BE2C (cell line): ENCODE measurements around the gene SVOPL.

Experiments
- DNase-seq: peaks from one replicate; pipeline ENCODE4 v3.0.0-alpha.2; 2020
- H3K27me3 ChIP-seq: fragments of 250-450 bp; sonication (Bioruptor Pico); 2 replicates; pipeline ENCODE4 v1.5.1; 2020; ENCODE audit warnings: mild to moderate bottlenecking
- H3K36me3 ChIP-seq: fragments of 250-450 bp; sonication (Bioruptor Pico); 2 replicates; pipeline ENCODE4 v1.5.1; 2020; ENCODE audit warnings: mild to moderate bottlenecking
- H3K4me1 ChIP-seq: fragments of 250-450 bp; sonication (Bioruptor Pico); 2 replicates; pipeline ENCODE4 v1.5.1; 2020
- H3K4me3 ChIP-seq: 2 replicates; pipeline ENCODE4 v1.5.1; 2011; ENCODE audit warnings: low read depth, low read length
- H3K9me3 ChIP-seq: fragments of 250-450 bp; sonication (Bioruptor Pico); 2 replicates; pipeline ENCODE4 v1.5.1; 2020
- TF ChIP-seq, protein P1 (sequence below): IDR thresholded peaks from 2 replicates; pipeline ENCODE4 v1.5.1; 2012; ENCODE audit warnings: mild to moderate bottlenecking, low read depth, low read length

The SVOPL gene

GRCh38 chr7:138587485-138587884 is 113.7 kb downstream of the SVOPL start:
- Histone ChIP-seq H3K27me3 (no peaks in the 10 kb centered on the region), H3K4me1 (no peaks in the 10 kb centered on the region), H3K9me3 (no peaks in the 10 kb centered on the region), H3K4me3 (no peak overlapping the region), H3K36me3 (peaks cover 46% of the 10 kb centered on the region)
- TF ChIP-seq, protein P1, sequence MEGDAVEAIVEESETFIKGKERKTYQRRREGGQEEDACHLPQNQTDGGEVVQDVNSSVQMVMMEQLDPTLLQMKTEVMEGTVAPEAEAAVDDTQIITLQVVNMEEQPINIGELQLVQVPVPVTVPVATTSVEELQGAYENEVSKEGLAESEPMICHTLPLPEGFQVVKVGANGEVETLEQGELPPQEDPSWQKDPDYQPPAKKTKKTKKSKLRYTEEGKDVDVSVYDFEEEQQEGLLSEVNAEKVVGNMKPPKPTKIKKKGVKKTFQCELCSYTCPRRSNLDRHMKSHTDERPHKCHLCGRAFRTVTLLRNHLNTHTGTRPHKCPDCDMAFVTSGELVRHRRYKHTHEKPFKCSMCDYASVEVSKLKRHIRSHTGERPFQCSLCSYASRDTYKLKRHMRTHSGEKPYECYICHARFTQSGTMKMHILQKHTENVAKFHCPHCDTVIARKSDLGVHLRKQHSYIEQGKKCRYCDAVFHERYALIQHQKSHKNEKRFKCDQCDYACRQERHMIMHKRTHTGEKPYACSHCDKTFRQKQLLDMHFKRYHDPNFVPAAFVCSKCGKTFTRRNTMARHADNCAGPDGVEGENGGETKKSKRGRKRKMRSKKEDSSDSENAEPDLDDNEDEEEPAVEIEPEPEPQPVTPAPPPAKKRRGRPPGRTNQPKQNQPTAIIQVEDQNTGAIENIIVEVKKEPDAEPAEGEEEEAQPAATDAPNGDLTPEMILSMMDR = no peak
- no peak for DNase-seq

- Histone ChIP-seq H3K9me3 (no peaks in the 10 kb centered on the region), H3K27me3 (no peaks in the 10 kb centered on the region), H3K4me3 (no peak overlapping the region), H3K36me3 (peaks cover 59% of the 10 kb centered on the region), H3K4me1 (no peaks in the 10 kb centered on the region)
- TF ChIP-seq, protein P1 = no peak
- no peak for DNase-seq
These were observed 115.7 kb downstream of the SVOPL start for GRCh38 chr7:138585283-138585993.

DNA sequence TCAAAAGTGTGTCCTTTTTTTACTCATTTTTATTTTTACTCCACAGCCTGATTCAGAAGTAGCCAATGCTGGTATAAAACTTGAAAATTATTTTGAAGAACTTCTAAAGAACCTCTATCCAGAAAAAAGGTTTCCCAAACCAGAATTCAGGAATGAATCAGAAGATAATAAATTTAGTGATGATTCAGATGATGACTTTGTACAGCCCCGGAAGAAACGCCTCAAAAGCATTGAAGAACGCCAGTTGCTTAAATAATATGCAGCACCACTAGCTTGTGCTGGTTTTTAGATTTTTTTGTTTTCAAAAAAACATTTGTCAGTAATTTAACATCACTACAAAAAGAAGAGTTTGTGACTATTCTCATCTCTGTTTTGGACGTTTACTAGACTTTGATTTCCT is 116.5 kb downstream of the SVOPL start:
- DNase-seq = no peak
- no peaks in the 10 kb centered on the region for H3K9me3 ChIP-seq
- peaks cover 66% of the 10 kb centered on the region for H3K36me3 ChIP-seq
- no peaks in the 10 kb centered on the region for H3K27me3 ChIP-seq
- no peaks in the 10 kb centered on the region for H3K4me1 ChIP-seq
- TF ChIP-seq, protein P1 = no peak
- H3K4me3 ChIP-seq = no peak overlapping the region

DNA sequence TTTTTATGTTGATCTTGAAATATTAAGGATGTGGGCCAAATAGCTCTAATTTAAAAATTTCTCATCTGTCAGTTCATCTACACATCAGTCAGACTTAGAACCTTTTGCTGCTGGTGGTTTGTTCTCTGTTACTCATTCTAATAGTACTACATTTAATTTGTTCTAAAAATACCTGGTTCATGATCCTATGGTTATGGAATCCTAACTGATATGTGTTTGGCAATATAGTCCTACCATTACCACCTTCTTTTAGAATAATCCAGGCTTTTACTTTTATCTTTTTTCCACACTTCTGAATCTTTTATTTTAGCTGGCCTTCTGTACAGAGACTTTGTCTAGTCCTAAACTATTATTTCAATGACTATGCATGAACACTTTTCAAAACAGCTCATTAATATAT is 116.9 kb downstream of the SVOPL start:
- DNase-seq = no peak
- Histone ChIP-seq H3K4me1 (no peaks in the 10 kb centered on the region), H3K27me3 (no peaks in the 10 kb centered on the region), H3K9me3 (no peaks in the 10 kb centered on the region), H3K4me3 (no peak overlapping the region), H3K36me3 (peaks cover 71% of the 10 kb centered on the region)
- TF ChIP-seq, protein P1 = no peak

- Histone ChIP-seq H3K36me3 (peaks cover 88% of the 10 kb centered on the region), H3K27me3 (no peaks in the 10 kb centered on the region), H3K4me3 (no peak overlapping the region), H3K9me3 (no peaks in the 10 kb centered on the region), H3K4me1 (no peaks in the 10 kb centered on the region)
- TF ChIP-seq, protein P1 = no peak
- no peak for DNase-seq
These were observed 120.1 kb downstream of the SVOPL start for GRCh38 chr7:138581065-138581464.

DNA sequence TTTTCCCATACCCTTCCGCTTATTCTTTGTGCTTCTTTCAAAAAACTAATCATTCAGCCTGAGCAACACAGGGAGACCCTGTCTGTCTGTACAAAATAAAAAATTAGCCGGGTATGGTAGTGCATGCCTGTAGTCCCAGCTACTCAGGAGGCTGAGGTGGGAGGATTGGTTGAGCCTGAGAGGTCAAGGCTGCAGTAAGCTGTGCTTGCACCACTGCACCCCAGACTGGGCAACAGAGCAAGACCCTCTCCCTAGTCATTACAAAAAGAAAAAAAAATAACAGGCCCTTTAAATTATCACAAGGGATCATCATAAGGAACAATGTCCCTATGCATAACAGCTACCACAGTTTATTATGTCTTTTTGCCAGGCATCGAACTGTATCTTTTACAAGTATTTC is 121.5 kb downstream of the SVOPL start:
- Histone ChIP-seq H3K27me3 (no peaks in the 10 kb centered on the region), H3K9me3 (no peaks in the 10 kb centered on the region), H3K4me1 (no peaks in the 10 kb centered on the region), H3K4me3 (no peak overlapping the region), H3K36me3 (peaks cover 83% of the 10 kb centered on the region)
- TF ChIP-seq, protein P1 = no peak
- DNase-seq = no peak
